Nephron (organoid): Measurements from ENCODE around the gene PJVK.
"Not testable (repeated sequence)": the region's sequence is repeated elsewhere in the genome, so short reads cannot be mapped to it uniquely, and the experiment has no call there.

Experiments used
- H3K27ac Mint-ChIP-seq, 3 experiments: 2 replicates each; pipeline ENCODE4 v1.8.0; 2020; ENCODE audit warnings: mixed read lengths in 3 of 3, mild to moderate bottlenecking in 2 of 3, moderate library complexity in 1 of 3
- H3K27me3 Mint-ChIP-seq: 2 replicates; pipeline ENCODE4 v1.8.0; 2021; ENCODE audit warnings: low read depth, mild to moderate bottlenecking, moderate library complexity, mixed read lengths
- H3K36me3 Mint-ChIP-seq: 2 replicates; pipeline ENCODE4 v1.8.0; 2020; ENCODE audit warnings: low read depth, mixed read lengths
- H3K4me1 Mint-ChIP-seq: 2 replicates; pipeline ENCODE4 v1.8.0; 2020; ENCODE audit warnings: mixed read lengths
- H3K4me3 Mint-ChIP-seq, 3 experiments: 2 replicates each; pipeline ENCODE4 v1.8.0; 2020; ENCODE audit warnings: mild to moderate bottlenecking in 3 of 3, mixed read lengths in 3 of 3, moderate library complexity in 2 of 3
- H3K9me3 Mint-ChIP-seq: 2 replicates; pipeline ENCODE4 v1.8.0; 2020; ENCODE audit warnings: mixed read lengths
- TF ChIP-seq, protein P1 (sequence below), 3 experiments: fragments of 200-600 bp; sonication (generic); IDR thresholded peaks; one replicate each; pipeline ENCODE4 v1.5.0; 2021; ENCODE audit warnings: antibody characterized with exemption in 3 of 3; ENCODE audit not compliant: unreplicated experiment in 3 of 3

Gene PJVK

DNA sequence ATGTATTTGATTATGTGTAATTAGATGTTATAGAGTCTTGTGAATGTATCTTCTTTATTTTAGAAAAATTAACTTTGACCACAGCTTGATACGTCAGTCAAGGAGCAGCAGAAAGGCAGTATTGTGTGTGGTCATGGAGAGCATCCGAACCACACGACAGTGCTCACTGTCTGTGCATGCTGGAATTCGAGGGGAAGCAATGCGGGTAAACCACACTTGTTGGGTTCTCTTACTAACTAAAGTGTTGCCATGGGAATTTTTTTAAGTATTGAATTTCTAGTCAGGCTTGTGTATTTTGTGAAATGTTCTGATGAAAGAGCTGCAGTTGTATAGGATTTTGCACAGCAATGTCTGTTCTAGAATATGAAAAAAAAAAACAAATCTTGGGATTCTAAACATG lies 4.8 kb downstream of the PJVK start:
- Mint-ChIP-seq H3K9me3 (no peaks in the 10 kb centered on the region), H3K36me3 (no peaks in the 10 kb centered on the region), H3K27ac (no peak overlapping the region), H3K27me3 (no peaks in the 10 kb centered on the region), H3K4me1 (peaks cover 13% of the 10 kb centered on the region), H3K4me3 (no peak overlapping the region)
- TF ChIP-seq, protein P1, sequence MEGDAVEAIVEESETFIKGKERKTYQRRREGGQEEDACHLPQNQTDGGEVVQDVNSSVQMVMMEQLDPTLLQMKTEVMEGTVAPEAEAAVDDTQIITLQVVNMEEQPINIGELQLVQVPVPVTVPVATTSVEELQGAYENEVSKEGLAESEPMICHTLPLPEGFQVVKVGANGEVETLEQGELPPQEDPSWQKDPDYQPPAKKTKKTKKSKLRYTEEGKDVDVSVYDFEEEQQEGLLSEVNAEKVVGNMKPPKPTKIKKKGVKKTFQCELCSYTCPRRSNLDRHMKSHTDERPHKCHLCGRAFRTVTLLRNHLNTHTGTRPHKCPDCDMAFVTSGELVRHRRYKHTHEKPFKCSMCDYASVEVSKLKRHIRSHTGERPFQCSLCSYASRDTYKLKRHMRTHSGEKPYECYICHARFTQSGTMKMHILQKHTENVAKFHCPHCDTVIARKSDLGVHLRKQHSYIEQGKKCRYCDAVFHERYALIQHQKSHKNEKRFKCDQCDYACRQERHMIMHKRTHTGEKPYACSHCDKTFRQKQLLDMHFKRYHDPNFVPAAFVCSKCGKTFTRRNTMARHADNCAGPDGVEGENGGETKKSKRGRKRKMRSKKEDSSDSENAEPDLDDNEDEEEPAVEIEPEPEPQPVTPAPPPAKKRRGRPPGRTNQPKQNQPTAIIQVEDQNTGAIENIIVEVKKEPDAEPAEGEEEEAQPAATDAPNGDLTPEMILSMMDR (IDR thresholded peaks at IDR 0.05; ENCODE audit: unreplicated experiment in 3 of 3) = no peak

DNA sequence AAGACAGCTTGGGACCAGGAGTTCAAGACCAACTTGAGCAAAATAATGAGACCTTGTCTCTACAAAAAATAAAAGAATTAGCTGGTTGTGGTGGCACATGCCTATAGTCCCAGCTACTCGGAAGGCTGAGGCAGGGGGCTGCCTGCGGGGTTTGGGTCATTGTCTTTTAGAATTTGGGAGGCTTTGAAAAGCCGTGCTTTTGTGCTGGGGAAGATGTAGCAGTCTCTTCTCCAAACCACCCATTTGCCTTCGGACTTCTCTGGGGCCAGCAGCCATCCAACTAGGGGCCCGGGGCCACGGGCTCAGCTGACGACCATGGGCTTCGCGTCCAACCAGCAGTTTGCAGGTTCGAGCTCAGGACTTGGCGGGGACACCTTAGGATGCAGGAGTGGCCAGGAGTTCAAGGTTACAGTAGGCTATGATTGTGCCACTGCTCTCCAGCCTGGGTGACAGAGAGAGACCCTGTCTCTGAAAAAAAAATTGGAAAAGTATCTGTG lies 6.3 kb downstream of the PJVK start:
- no peaks in the 10 kb centered on the region for H3K36me3 Mint-ChIP-seq
- no peak overlapping the region for H3K27ac Mint-ChIP-seq
- peaks cover 1% of the 10 kb centered on the region for H3K4me1 Mint-ChIP-seq
- TF ChIP-seq, protein P1 (IDR thresholded peaks at IDR 0.05; ENCODE audit: unreplicated experiment in 3 of 3) = no peak
- H3K9me3 Mint-ChIP-seq = no peaks in the 10 kb centered on the region
- no peak overlapping the region for H3K4me3 Mint-ChIP-seq
- H3K27me3 Mint-ChIP-seq = no peaks in the 10 kb centered on the region

DNA sequence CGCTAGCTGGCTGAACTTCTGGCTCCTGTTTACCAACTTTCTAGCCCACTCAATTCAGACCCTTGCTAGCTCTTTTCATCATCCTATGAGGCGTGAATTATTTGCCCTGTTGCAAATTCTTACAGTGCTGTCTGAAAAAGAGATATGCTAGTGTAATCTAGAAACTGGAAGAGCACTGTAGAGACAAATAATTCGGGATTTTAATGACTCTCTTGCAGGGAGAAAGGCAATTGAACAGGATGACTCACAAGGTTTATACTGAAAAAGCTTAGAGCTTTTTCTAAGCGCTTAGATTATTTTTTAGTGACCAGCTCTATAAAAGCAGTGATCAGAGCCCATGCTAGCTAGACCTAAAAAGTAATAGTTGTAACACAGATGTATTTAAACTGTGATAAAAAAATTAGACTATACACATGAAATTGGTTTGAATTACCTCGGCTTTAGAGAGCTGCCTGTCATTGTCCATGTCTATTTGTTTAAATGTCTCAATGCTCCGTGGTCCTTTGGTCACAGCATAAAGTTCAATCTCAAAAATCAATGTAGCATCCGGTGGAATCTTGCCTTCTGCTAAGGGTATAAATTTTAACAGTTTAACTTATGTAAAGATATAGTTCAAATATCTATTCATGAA lies 18.2 kb downstream of the PJVK start:
- Mint-ChIP-seq H3K27ac (no peak overlapping the region), H3K4me3 (no peak overlapping the region), H3K27me3 (no peaks in the 10 kb centered on the region), H3K36me3 (peaks cover 28% of the 10 kb centered on the region), H3K4me1 (peaks cover 12% of the 10 kb centered on the region), H3K9me3 (no peaks in the 10 kb centered on the region)
- TF ChIP-seq, protein P1 (IDR thresholded peaks at IDR 0.05; ENCODE audit: unreplicated experiment in 3 of 3) = no peak

DNA sequence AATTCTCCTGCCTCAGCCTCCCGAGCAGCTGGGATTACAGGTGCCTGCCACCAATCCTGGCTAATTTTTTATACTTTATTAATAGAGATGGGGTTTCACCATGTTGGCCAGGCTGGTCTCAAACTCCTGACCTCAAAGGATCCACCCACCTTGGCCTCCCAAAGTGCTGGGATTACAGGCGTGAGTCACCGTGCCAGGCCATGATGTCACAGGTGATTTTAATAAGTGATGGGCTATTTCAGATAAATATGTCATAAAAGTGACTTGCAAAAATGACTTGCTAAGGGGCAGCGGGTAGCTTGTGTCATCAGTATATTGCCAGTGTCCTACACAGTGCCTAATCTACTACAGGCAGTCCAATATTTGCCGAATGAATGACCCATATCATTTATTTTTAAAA lies 20.1 kb downstream of the PJVK start:
- H3K9me3 Mint-ChIP-seq, H3K27me3 Mint-ChIP-seq, H3K27ac Mint-ChIP-seq, H3K4me3 Mint-ChIP-seq: not testable (repeated sequence)
- Mint-ChIP-seq H3K4me1 (peaks cover 20% of the 10 kb centered on the region), H3K36me3 (peaks cover 27% of the 10 kb centered on the region)

DNA sequence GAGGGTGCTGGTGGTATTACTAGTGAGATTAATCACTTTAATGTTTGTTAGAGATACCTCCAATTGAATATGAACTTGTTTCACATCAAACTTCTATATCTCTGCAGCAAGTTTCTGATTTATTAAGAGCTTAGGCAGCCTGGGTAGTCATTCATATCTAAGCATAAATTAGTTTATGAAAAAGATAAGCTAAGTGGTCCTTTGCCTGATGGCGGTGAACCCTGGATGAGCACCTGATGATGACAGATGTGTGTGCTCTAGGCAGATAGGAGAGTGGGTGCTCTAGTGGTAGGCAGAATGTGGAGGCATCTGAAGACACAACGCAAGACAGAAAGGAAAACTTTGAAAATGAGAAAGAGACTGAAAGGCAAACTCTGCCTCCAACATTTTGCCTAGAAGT lies 22.2 kb downstream of the PJVK start:
- peaks cover 33% of the 10 kb centered on the region for H3K4me1 Mint-ChIP-seq
- no peaks in the 10 kb centered on the region for H3K9me3 Mint-ChIP-seq
- no peaks in the 10 kb centered on the region for H3K27me3 Mint-ChIP-seq
- H3K36me3 Mint-ChIP-seq = peaks cover 14% of the 10 kb centered on the region
- H3K27ac Mint-ChIP-seq = peak overlapping the region in 1 of 3 experiments; percentile 8
- peak overlapping the region in 1 of 3 experiments; percentile 14 for H3K4me3 Mint-ChIP-seq
- TF ChIP-seq, protein P1 (IDR thresholded peaks at IDR 0.05; ENCODE audit: unreplicated experiment in 3 of 3) = no peak

DNA sequence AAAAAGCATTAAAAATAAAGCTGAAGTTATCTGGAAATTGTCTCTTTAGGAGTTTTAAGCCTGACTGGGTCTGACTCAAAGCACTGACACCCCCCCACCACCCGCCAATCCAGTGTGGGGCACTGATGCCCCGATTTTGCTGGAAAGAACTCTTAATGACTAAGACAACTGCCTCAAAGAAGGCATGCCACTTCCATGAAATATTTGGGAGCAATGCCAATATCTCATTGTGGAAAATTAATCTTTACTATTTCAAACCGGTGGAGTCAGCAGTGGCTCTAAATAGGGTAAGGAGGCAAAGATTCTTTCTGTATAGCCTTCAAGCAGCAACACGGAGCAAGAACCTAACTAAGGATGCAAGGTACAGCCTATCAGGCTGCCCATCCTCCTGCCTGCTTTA lies 22.8 kb downstream of the PJVK start:
- H3K27ac Mint-ChIP-seq = no peak overlapping the region
- peaks cover 37% of the 10 kb centered on the region for H3K4me1 Mint-ChIP-seq
- H3K36me3 Mint-ChIP-seq = peaks cover 12% of the 10 kb centered on the region
- TF ChIP-seq, protein P1 (IDR thresholded peaks at IDR 0.05; ENCODE audit: unreplicated experiment in 3 of 3) = no peak
- peak overlapping the region in 1 of 3 experiments; percentile 32 for H3K4me3 Mint-ChIP-seq
- H3K27me3 Mint-ChIP-seq = no peaks in the 10 kb centered on the region
- no peaks in the 10 kb centered on the region for H3K9me3 Mint-ChIP-seq
